IPS DF 19.7 (cell line): ENCODE measurements around the gene TAOK2.
"Not testable (repeated sequence)": the region's sequence is repeated elsewhere in the genome, so short reads cannot be mapped to it uniquely, and the experiment has no call there.

Experiments
- DNase-seq: peaks from one replicate; pipeline ENCODE4 v3.0.0-alpha.2; 2013; ENCODE audit warnings: low read depth, low spot score

TAOK2 gene

GRCh38 chr16:30003670-30004423 is 30.2 kb downstream of the TAOK2 start:
- no peak for DNase-seq

- DNase-seq, result no peak
These were observed 30.7 kb downstream of the TAOK2 start for GRCh38 chr16:30004424-30004776.

- no peak for DNase-seq
These were observed 31.2 kb downstream of the TAOK2 start for GRCh38 chr16:30004811-30005242.

GRCh38 chr16:30005341-30006094 is 31.9 kb downstream of the TAOK2 start:
- no peak for DNase-seq

GRCh38 chr16:30006095-30006473 is 32.4 kb downstream of the TAOK2 start:
- DNase-seq, result no peak

- no peak for DNase-seq
These were observed 33.1 kb downstream of the TAOK2 start for GRCh38 chr16:30006659-30007377.

- no peak for DNase-seq
These were observed 33.8 kb downstream of the TAOK2 start for GRCh38 chr16:30007378-30007895.

- no peak for DNase-seq
These were observed 35.6 kb downstream of the TAOK2 start for GRCh38 chr16:30009085-30009862.

GRCh38 chr16:30009990-30010843 is 36.5 kb downstream of the TAOK2 start:
- DNase-seq, result no peak

GRCh38 chr16:30010844-30011713 is 37.4 kb downstream of the TAOK2 start, which contains the start of gene DOC2A:
Gene DOC2A, minus strand, starts transcription at chr16:30011027. Its CDS starts 805 bp downstream, at chr16:30010222.
- no peak for DNase-seq

GRCh38 chr16:30011714-30012504 is 38.2 kb downstream of the TAOK2 start:
- no peak for DNase-seq

GRCh38 chr16:30012598-30012997 is 38.9 kb downstream of the TAOK2 start:
- DNase-seq, result not testable (repeated sequence)

GRCh38 chr16:30015450-30015849 is 41.8 kb downstream of the TAOK2 start:
- not testable (repeated sequence) for DNase-seq

GRCh38 chr16:30016555-30017276 is 43.0 kb downstream of the TAOK2 start:
- no peak for DNase-seq

- no peak for DNase-seq
These were observed 43.6 kb downstream of the TAOK2 start for GRCh38 chr16:30017277-30017656.

- DNase-seq, result not testable (repeated sequence)
These were observed 44.3 kb downstream of the TAOK2 start for GRCh38 chr16:30017937-30018336.

- DNase-seq, result no peak
These were observed 45.1 kb downstream of the TAOK2 start for GRCh38 chr16:30018731-30019158.

GRCh38 chr16:30022887-30023286 is 49.2 kb downstream of the TAOK2 start, which contains the start of gene C16orf92:
Gene C16orf92, plus strand, starts transcription at chr16:30023198. Its CDS starts 143 bp downstream, at chr16:30023341.
- DNase-seq, result no peak
